GM23338 (cell line): ENCODE measurements around the gene GGA2. TPM values are rescaled to one million over a fixed set of nuclear protein-coding genes. Genes with fewer than 3 reads are reported as not detected.

Experiments used
- ATAC-seq: fragments of 200-7000 bp; cut with Tn5 transposase; 3 replicates; pipeline ENCODE4 v1.9.1; 2020
- DNase-seq: peaks from one replicate; pipeline ENCODE4 v3.0.0-alpha.2; 2015; ENCODE audit warnings: low spot score
- H2AFZ ChIP-seq: fragments of 200-600 bp; sonication (generic); 2 replicates; pipeline ENCODE4 v1.8.0; 2016; ENCODE audit warnings: antibody characterized with exemption, mild to moderate bottlenecking, moderate library complexity
- H3F3A ChIP-seq: fragments of 200-600 bp; sonication (generic); replicated peaks from 2 replicates; pipeline ENCODE4 v1.8.0; 2017; ENCODE audit warnings: antibody characterized with exemption, mixed run types, low read depth
- H3K27ac ChIP-seq: fragments of 200-600 bp; sonication (generic); 2 replicates; pipeline ENCODE4 v1.6.1; 2016; ENCODE audit warnings: low read depth
- H3K27me3 ChIP-seq: fragments of 200-600 bp; sonication (generic); 2 replicates; pipeline ENCODE4 v1.8.0; 2016; ENCODE audit warnings: mild to moderate bottlenecking, mixed run types, moderate library complexity; ENCODE audit not compliant: insufficient read depth
- H3K36me3 ChIP-seq: fragments of 200-600 bp; sonication (generic); 2 replicates; pipeline ENCODE4 v1.8.0; 2016; ENCODE audit warnings: mild to moderate bottlenecking; ENCODE audit not compliant: insufficient read depth
- H3K4me1 ChIP-seq: fragments of 200-600 bp; sonication (generic); 2 replicates; pipeline ENCODE4 v1.8.0; 2016; ENCODE audit warnings: mild to moderate bottlenecking, moderate library complexity; ENCODE audit not compliant: insufficient read depth
- H3K4me2 ChIP-seq: fragments of 200-600 bp; sonication (generic); 2 replicates; pipeline ENCODE4 v1.7.1; 2017; ENCODE audit warnings: mixed run types
- H3K4me3 ChIP-seq: fragments of 200-600 bp; sonication (generic); 2 replicates; pipeline ENCODE4 v1.6.1; 2016; ENCODE audit warnings: mixed run types
- H3K79me2 ChIP-seq: fragments of 200-600 bp; sonication (generic); replicated peaks from 2 replicates; pipeline ENCODE4 v1.8.0; 2017; ENCODE audit warnings: mild to moderate bottlenecking; ENCODE audit not compliant: insufficient read depth
- H3K9me2 ChIP-seq: fragments of 200-600 bp; sonication (generic); 2 replicates; pipeline ENCODE4 v1.8.0; 2017; ENCODE audit not compliant: insufficient read depth
- H4K20me1 ChIP-seq: fragments of 200-600 bp; sonication (generic); replicated peaks from 2 replicates; pipeline ENCODE4 v1.8.0; 2017; ENCODE audit warnings: mild to moderate bottlenecking; ENCODE audit not compliant: insufficient read depth
- H3K27ac Mint-ChIP-seq: 2 replicates; pipeline ENCODE4 v1.8.0; 2020; ENCODE audit warnings: inconsistent platforms, mild to moderate bottlenecking, moderate library complexity, mixed read lengths
- H3K27me3 Mint-ChIP-seq: 3 replicates; pipeline ENCODE4 v1.8.0; 2022; ENCODE audit warnings: low read depth, mild to moderate bottlenecking, moderate library complexity, mixed read lengths, inconsistent platforms; ENCODE audit not compliant: insufficient read depth, poor library complexity
- H3K36me3 Mint-ChIP-seq: 3 replicates; pipeline ENCODE4 v1.8.0; 2021; ENCODE audit warnings: low read depth, mild to moderate bottlenecking, inconsistent platforms, moderate library complexity, mixed read lengths
- H3K4me1 Mint-ChIP-seq: 3 replicates; pipeline ENCODE4 v1.8.0; 2020; ENCODE audit warnings: mild to moderate bottlenecking, inconsistent platforms, mixed read lengths
- H3K4me3 Mint-ChIP-seq: 3 replicates; pipeline ENCODE4 v1.8.0; 2021; ENCODE audit warnings: moderate library complexity, mild to moderate bottlenecking, inconsistent platforms, mixed read lengths
- H3K9me3 Mint-ChIP-seq: 3 replicates; pipeline ENCODE4 v1.8.0; 2020; ENCODE audit warnings: moderate library complexity, mild to moderate bottlenecking, inconsistent platforms, mixed read lengths
- CREB1 ChIP-seq: fragments of 250-450 bp; sonication (Bioruptor Pico); IDR thresholded peaks from 2 replicates; pipeline ENCODE4 v1.5.0; 2020; ENCODE audit warnings: low read depth, mild to moderate bottlenecking, moderate library complexity
- ETS1 ChIP-seq: IDR thresholded peaks from 2 replicates; pipeline ENCODE4 v1.6.1; 2016; ENCODE audit warnings: antibody characterized with exemption
- EZH2 ChIP-seq: fragments of 200-600 bp; sonication (generic); IDR thresholded peaks from one replicate; pipeline ENCODE4 v1.8.0; 2017; ENCODE audit warnings: antibody characterized with exemption, mild to moderate bottlenecking, low read depth; ENCODE audit not compliant: unreplicated experiment
- EZH2phosphoT487 ChIP-seq: fragments of 200-600 bp; sonication (generic); IDR thresholded peaks from one replicate; pipeline ENCODE4 v1.8.1; 2018; ENCODE audit warnings: antibody characterized with exemption; ENCODE audit not compliant: unreplicated experiment
- JUNB ChIP-seq: IDR thresholded peaks from one replicate; pipeline ENCODE4 v1.6.1; 2016; ENCODE audit warnings: antibody characterized with exemption; ENCODE audit not compliant: unreplicated experiment
- NANOG ChIP-seq: IDR thresholded peaks from 2 replicates; pipeline ENCODE4 v1.6.1; 2016; ENCODE audit warnings: antibody characterized with exemption, borderline replicate concordance
- POLR2AphosphoS5 ChIP-seq: IDR thresholded peaks from 2 replicates; pipeline ENCODE4 v1.6.1; 2016; ENCODE audit warnings: antibody characterized with exemption, low read depth
- REST ChIP-seq: IDR thresholded peaks from one replicate; pipeline ENCODE4 v1.6.1; 2018; ENCODE audit warnings: antibody characterized with exemption; ENCODE audit not compliant: unreplicated experiment
- ZNF114 ChIP-seq: fragments of 250-450 bp; sonication (Bioruptor Pico); IDR thresholded peaks from 2 replicates; pipeline ENCODE4 v1.5.0; 2020; ENCODE audit warnings: mild to moderate bottlenecking, moderate library complexity
- ZNF331 ChIP-seq: fragments of 250-450 bp; sonication (Bioruptor Pico); IDR thresholded peaks from 2 replicates; pipeline ENCODE4 v1.5.0; 2020; ENCODE audit warnings: low read depth, mild to moderate bottlenecking, moderate library complexity
- ZNF462 ChIP-seq: fragments of 250-450 bp; sonication (Bioruptor Pico); IDR thresholded peaks from 2 replicates; pipeline ENCODE4 v1.5.0; 2020; ENCODE audit warnings: mild to moderate bottlenecking, moderate library complexity
- polyA plus RNA-seq: library from polyadenylated mRNA; unstranded; fragments of >200 nt; fragmentation: Nextera tagmentation; extraction: Ambion mirVana; gene quantifications from 2 replicates; pipeline ENCODE4 v1.2.1, GENCODE V29; 2016
- total RNA-seq: library from RNA; depleted of rRNA; stranded (reverse); fragments of >200 nt; shearing (Covaris generic); gene quantifications from 2 replicates; pipeline ENCODE4 v1.2.3, GENCODE V29; 2014

Gene GGA2
- total and polyA plus RNA-seq, 2 experiments from 2014 or later = 40.3 to 76.6 TPM

- Mint-ChIP-seq H3K27ac (no peak overlapping the region; the same call in 1 of the 2 replicates), H3K27me3 (peaks cover 3% of the 10 kb centered on the region), H3K9me3 (no peaks in the 10 kb centered on the region), H3K36me3 (peaks cover 6% of the 10 kb centered on the region; the same call in 2 of the 3 replicates), H3K4me3 (no peak overlapping the region), H3K4me1 (peaks cover 50% of the 10 kb centered on the region)
- H3K27ac ChIP-seq = no peak overlapping the region
- no peaks in the 10 kb centered on the region for H3K27me3 ChIP-seq
- peaks cover 88% of the 10 kb centered on the region for H4K20me1 ChIP-seq
- TF ChIP-seq ZNF462 (CRISPR knock-in tag) (no peak), REST (no peak), ZNF331 (CRISPR knock-in tag) (no peak), ZNF114 (CRISPR knock-in tag) (no peak), ETS1 (no peak), POLR2AphosphoS5 (no peak), NANOG (no peak), EZH2phosphoT487 (no peak), CREB1 (CRISPR knock-in tag) (no peak), EZH2 (no peak), JUNB (no peak)
- H3K4me1 ChIP-seq = peaks cover 38% of the 10 kb centered on the region; the same call in 1 of the 2 replicates
- H3K4me2 ChIP-seq = no peak overlapping the region
- H2AFZ ChIP-seq = no peak overlapping the region
- ATAC-seq = no peak
- no peak for DNase-seq
- H3K9me2 ChIP-seq = no peaks in the 10 kb centered on the region
- peaks cover 100% of the 10 kb centered on the region for H3K79me2 ChIP-seq
- H3F3A ChIP-seq = no peaks in the 10 kb centered on the region
- H3K36me3 ChIP-seq = no peaks in the 10 kb centered on the region
- H3K4me3 ChIP-seq = no peak overlapping the region
Observed at GRCh38 chr16:23502466-23502865, 7.8 kb downstream of the GGA2 start.
